SK-N-MC (cell line): ENCODE measurements around the gene RFX8.

Experiments used
- DNase-seq: peaks from one replicate; pipeline ENCODE4 v3.0.0-alpha.2; 2011; ENCODE audit warnings: low read depth, low spot score
- H3K27ac ChIP-seq: fragments of 200-600 bp; sonication (generic); 2 replicates; pipeline ENCODE4 v1.5.1; 2016; ENCODE audit warnings: mixed run types
- H3K36me3 ChIP-seq: fragments of 200-600 bp; sonication (generic); 2 replicates; pipeline ENCODE4 v1.6.1; 2017; ENCODE audit warnings: antibody characterized with exemption, low read length, mixed read lengths; ENCODE audit not compliant: insufficient read depth
- H3K4me3 ChIP-seq: fragments of 200-600 bp; sonication (generic); 2 replicates; pipeline ENCODE4 v1.5.1; 2016
- H3K9ac ChIP-seq: fragments of 200-600 bp; sonication (generic); 2 replicates; pipeline ENCODE4 v1.8.0; 2017; ENCODE audit warnings: mixed run types, mixed read lengths; ENCODE audit not compliant: insufficient read length
- H3K9me3 ChIP-seq: fragments of 200-600 bp; sonication (generic); 2 replicates; pipeline ENCODE4 v1.6.1; 2017; ENCODE audit warnings: low read depth, mild to moderate bottlenecking, antibody characterized with exemption, low read length, moderate library complexity, mixed read lengths
- EZH2 ChIP-seq: fragments of 200-600 bp; sonication (generic); IDR thresholded peaks from one replicate; pipeline ENCODE4 v1.6.1; 2017; ENCODE audit warnings: antibody characterized with exemption
- FOXP2 ChIP-seq: optimal IDR thresholded peaks from 2 replicates; pipeline ENCODE3; 2011; ENCODE audit warnings: mild to moderate bottlenecking, moderate library complexity; ENCODE audit not compliant: insufficient read depth; ENCODE audit errors: extremely low read length, control extremely low read depth
- POLR2AphosphoS5 ChIP-seq: IDR thresholded peaks from 2 replicates; pipeline ENCODE4 v1.6.1; 2012; ENCODE audit warnings: mild to moderate bottlenecking, low read depth, low read length, borderline replicate concordance

RFX8 gene

GRCh38 chr2:101379091-101379490 lies 95.8 kb downstream of the RFX8 start:
- DNase-seq: no peak
- H3K27ac ChIP-seq: no peak overlapping the region
- TF ChIP-seq POLR2AphosphoS5 (no peak), EZH2 (no peak)
- no peak overlapping the region for H3K4me3 ChIP-seq
- H3K36me3 ChIP-seq: no peaks in the 10 kb centered on the region
- no peaks in the 10 kb centered on the region for H3K9me3 ChIP-seq
- H3K9ac ChIP-seq: no peak overlapping the region

GRCh38 chr2:101375653-101376052 lies 99.3 kb downstream of the RFX8 start:
- H3K36me3 ChIP-seq: no peaks in the 10 kb centered on the region
- DNase-seq: no peak

GRCh38 chr2:101374821-101375561 lies 99.9 kb downstream of the RFX8 start:
- no peak for DNase-seq
- no peak overlapping the region for H3K9ac ChIP-seq
- no peaks in the 10 kb centered on the region for H3K9me3 ChIP-seq
- no peak overlapping the region for H3K4me3 ChIP-seq
- H3K27ac ChIP-seq: no peak overlapping the region
- TF ChIP-seq EZH2: no peak
- TF ChIP-seq FOXP2: no peak
- TF ChIP-seq POLR2AphosphoS5: no peak
- H3K36me3 ChIP-seq: no peaks in the 10 kb centered on the region

More at GRCh38 chr2:101375653-101376052, 99.3 kb downstream of the RFX8 start:
- Histone ChIP-seq H3K27ac (no peak overlapping the region), H3K4me3 (no peak overlapping the region), H3K9ac (no peak overlapping the region), H3K9me3 (no peaks in the 10 kb centered on the region)
- no peak for TF ChIP-seq EZH2
- no peak for TF ChIP-seq POLR2AphosphoS5
- TF ChIP-seq FOXP2: no peak

GRCh38 chr2:101372792-101373191 lies 102.1 kb downstream of the RFX8 start:
- no peak overlapping the region for H3K9ac ChIP-seq
- H3K9me3 ChIP-seq: no peaks in the 10 kb centered on the region
- no peaks in the 10 kb centered on the region for H3K36me3 ChIP-seq
- H3K4me3 ChIP-seq: no peak overlapping the region
- no peak overlapping the region for H3K27ac ChIP-seq
- TF ChIP-seq POLR2AphosphoS5: no peak
- no peak for TF ChIP-seq EZH2
- no peak for TF ChIP-seq FOXP2
- no peak for DNase-seq

GRCh38 chr2:101371636-101372035 lies 103.3 kb downstream of the RFX8 start:
- no peak for TF ChIP-seq FOXP2
- TF ChIP-seq EZH2: no peak
- TF ChIP-seq POLR2AphosphoS5: no peak
- DNase-seq: no peak

GRCh38 chr2:101369100-101369499 lies 105.8 kb downstream of the RFX8 start:
- Histone ChIP-seq H3K9me3 (no peaks in the 10 kb centered on the region), H3K9ac (no peak overlapping the region), H3K4me3 (no peak overlapping the region), H3K36me3 (no peaks in the 10 kb centered on the region), H3K27ac (no peak overlapping the region)
- no peak for TF ChIP-seq POLR2AphosphoS5
- no peak for TF ChIP-seq FOXP2
- TF ChIP-seq EZH2: no peak
- no peak for DNase-seq

More at GRCh38 chr2:101371636-101372035, 103.3 kb downstream of the RFX8 start:
- Histone ChIP-seq H3K27ac (no peak overlapping the region), H3K36me3 (no peaks in the 10 kb centered on the region), H3K9ac (no peak overlapping the region), H3K9me3 (no peaks in the 10 kb centered on the region), H3K4me3 (no peak overlapping the region)

- DNase-seq: peak; percentile 18
- no peak overlapping the region for H3K27ac ChIP-seq
- no peaks in the 10 kb centered on the region for H3K9me3 ChIP-seq
- H3K36me3 ChIP-seq: no peaks in the 10 kb centered on the region
- no peak overlapping the region for H3K4me3 ChIP-seq
- no peak for TF ChIP-seq EZH2
- TF ChIP-seq FOXP2: no peak
- TF ChIP-seq POLR2AphosphoS5: no peak
- H3K9ac ChIP-seq: no peak overlapping the region
Observed at GRCh38 chr2:101368376-101368775, 106.5 kb downstream of the RFX8 start.

GRCh38 chr2:101367508-101367907 lies 107.4 kb downstream of the RFX8 start:
- no peak for TF ChIP-seq EZH2
- no peak for TF ChIP-seq FOXP2
- TF ChIP-seq POLR2AphosphoS5: no peak
- Histone ChIP-seq H3K9ac (no peak overlapping the region), H3K9me3 (no peaks in the 10 kb centered on the region), H3K4me3 (no peak overlapping the region), H3K27ac (no peak overlapping the region), H3K36me3 (no peaks in the 10 kb centered on the region)
- DNase-seq: no peak

- DNase-seq: no peak
Observed at GRCh38 chr2:101364878-101365277, 110.0 kb downstream of the RFX8 start.

More at GRCh38 chr2:101364878-101365277, 110.0 kb downstream of the RFX8 start:
- no peak for TF ChIP-seq FOXP2
- no peak for TF ChIP-seq EZH2
- TF ChIP-seq POLR2AphosphoS5: no peak
- Histone ChIP-seq H3K4me3 (no peak overlapping the region), H3K36me3 (no peaks in the 10 kb centered on the region), H3K9ac (no peak overlapping the region), H3K9me3 (no peaks in the 10 kb centered on the region), H3K27ac (no peak overlapping the region)
